NCI-H2107 (cell line): ENCODE results near the gene ACE.

Source experiments
- DNase-seq: peaks from one replicate; lab custom pipeline; 2025; lab: John Stamatoyannopoulos, UW

Gene ACE

GRCh38 chr17:63474586-63475460 is 2.0 kb upstream of the ACE start:
- no peak for DNase-seq

- DNase-seq = no peak
Observed at GRCh38 chr17:63475491-63476412, 1.1 kb upstream of the ACE start.

- no peak for DNase-seq
Observed at GRCh38 chr17:63476459-63476853, 405 bp upstream of the ACE start.

GRCh38 chr17:63477480-63478440 is 899 bp downstream of the ACE start:
- DNase-seq = no peak

GRCh38 chr17:63478814-63479494 is 2.1 kb downstream of the ACE start:
- peak; percentile 38 for DNase-seq

- DNase-seq = peak; percentile 30
Observed at GRCh38 chr17:63479495-63480184, 2.8 kb downstream of the ACE start.

- no peak for DNase-seq
Observed at GRCh38 chr17:63480192-63480784, 3.4 kb downstream of the ACE start.

- DNase-seq = peak; percentile 95
Observed at GRCh38 chr17:63480826-63481487, 4.1 kb downstream of the ACE start.

GRCh38 chr17:63481488-63481870 is 4.6 kb downstream of the ACE start:
- no peak for DNase-seq

GRCh38 chr17:63482509-63482908 is 5.6 kb downstream of the ACE start:
- DNase-seq = no peak

- DNase-seq = no peak
Observed at GRCh38 chr17:63483038-63483437, 6.2 kb downstream of the ACE start.

- DNase-seq = no peak
Observed at GRCh38 chr17:63483655-63484575, 7.1 kb downstream of the ACE start.

- no peak for DNase-seq
Observed at GRCh38 chr17:63486317-63487013, 9.6 kb downstream of the ACE start.

- DNase-seq = no peak
Observed at GRCh38 chr17:63487014-63487339, 10.1 kb downstream of the ACE start.

- no peak for DNase-seq
Observed at GRCh38 chr17:63488851-63489250, 12.0 kb downstream of the ACE start.

GRCh38 chr17:63489291-63489690 is 12.4 kb downstream of the ACE start:
- no peak for DNase-seq

- DNase-seq = no peak
Observed at GRCh38 chr17:63490329-63490728, 13.5 kb downstream of the ACE start.

- DNase-seq = no peak
Observed at GRCh38 chr17:63490858-63491400, 14.1 kb downstream of the ACE start.
